ENCODE results near the gene BPIFB2. TPM values are rescaled to one million over a fixed set of nuclear protein-coding genes. Genes with fewer than 3 reads are reported as not detected.

The BPIFB2 gene
- total RNA-seq: not detected

- Histone ChIP-seq H3K4me1 (no peaks in the 10 kb centered on the region), H3K9me3 (no peaks in the 10 kb centered on the region), H3K36me3 (no peaks in the 10 kb centered on the region), H3K27ac (no peak within 1 kb of the TSS), H3K27me3 (no peaks in the 10 kb centered on the region), H3K4me3 (no peak within 1 kb of the TSS)
- intact Hi-C loops (cut with DNase I): no loop called here
- TF ChIP-seq CTCF (IDR thresholded peaks at IDR 0.05) (no peak), POLR2A (IDR thresholded peaks at IDR 0.05) (no peak), POLR2AphosphoS5 (IDR thresholded peaks at IDR 0.05; ENCODE audit: insufficient read depth in 1 of 2, low read depth in 1 of 2) (no peak)
- no peak for DNase-seq (ENCODE audit: extremely low spot score in 2 of 2)
Observed at GRCh38 chr20:33007376-33008335, at the start of gene BPIFB2. Gene BPIFB2, plus strand, starts transcription at chr20:33007704. Its CDS starts 871 bp downstream, at chr20:33008575.

GRCh38 chr20:32958574-32958973 lies 48.9 kb upstream of the BPIFB2 start:
- no peak for DNase-seq (ENCODE audit: extremely low spot score in 2 of 2)
- Histone ChIP-seq H3K4me3 (no peak overlapping the region), H3K27me3 (no peaks in the 10 kb centered on the region), H3K9me3 (peaks cover 2% of the 10 kb centered on the region), H3K36me3 (no peaks in the 10 kb centered on the region), H3K4me1 (no peaks in the 10 kb centered on the region), H3K27ac (no peak overlapping the region)
- TF ChIP-seq CTCF (IDR thresholded peaks at IDR 0.05): no peak
- no peak for TF ChIP-seq POLR2A (IDR thresholded peaks at IDR 0.05)
- no peak for TF ChIP-seq POLR2AphosphoS5 (IDR thresholded peaks at IDR 0.05; ENCODE audit: insufficient read depth in 1 of 2, low read depth in 1 of 2)
- intact Hi-C loops (cut with DNase I): no loop called here

- DNase-seq (ENCODE audit: extremely low spot score in 2 of 2): no peak
- no peaks in the 10 kb centered on the region for H3K27me3 ChIP-seq
- H3K4me1 ChIP-seq: no peaks in the 10 kb centered on the region
- intact Hi-C loops (cut with DNase I): no loop called here
- TF ChIP-seq POLR2A (IDR thresholded peaks at IDR 0.05) (no peak), CTCF (IDR thresholded peaks at IDR 0.05) (no peak), POLR2AphosphoS5 (IDR thresholded peaks at IDR 0.05; ENCODE audit: insufficient read depth in 1 of 2, low read depth in 1 of 2) (no peak)
- H3K27ac ChIP-seq: no peak overlapping the region
- H3K9me3 ChIP-seq: peaks cover 2% of the 10 kb centered on the region
- no peaks in the 10 kb centered on the region for H3K36me3 ChIP-seq
- no peak overlapping the region for H3K4me3 ChIP-seq
Observed at GRCh38 chr20:32959351-32960221, 47.9 kb upstream of the BPIFB2 start.

- no peak for DNase-seq (ENCODE audit: extremely low spot score in 2 of 2)
- H3K36me3 ChIP-seq: no peaks in the 10 kb centered on the region
- TF ChIP-seq CTCF (IDR thresholded peaks at IDR 0.05): no peak
- TF ChIP-seq POLR2A (IDR thresholded peaks at IDR 0.05): no peak
- TF ChIP-seq POLR2AphosphoS5 (IDR thresholded peaks at IDR 0.05; ENCODE audit: insufficient read depth in 1 of 2, low read depth in 1 of 2): no peak
- intact Hi-C loops (cut with DNase I): no loop called here
- no peaks in the 10 kb centered on the region for H3K27me3 ChIP-seq
- H3K4me1 ChIP-seq: no peaks in the 10 kb centered on the region
- peaks cover 2% of the 10 kb centered on the region for H3K9me3 ChIP-seq
- H3K27ac ChIP-seq: no peak overlapping the region
- H3K4me3 ChIP-seq: no peak overlapping the region
Observed at GRCh38 chr20:32960222-32960518, 47.3 kb upstream of the BPIFB2 start.
